T1000 (cell line): ENCODE results near the gene SCAMP5.

Experiments used
- DNase-seq: peaks from one replicate; lab custom pipeline; 2025; ENCODE audit warnings: mixed read lengths; lab: John Stamatoyannopoulos, UW

Gene SCAMP5

DNA sequence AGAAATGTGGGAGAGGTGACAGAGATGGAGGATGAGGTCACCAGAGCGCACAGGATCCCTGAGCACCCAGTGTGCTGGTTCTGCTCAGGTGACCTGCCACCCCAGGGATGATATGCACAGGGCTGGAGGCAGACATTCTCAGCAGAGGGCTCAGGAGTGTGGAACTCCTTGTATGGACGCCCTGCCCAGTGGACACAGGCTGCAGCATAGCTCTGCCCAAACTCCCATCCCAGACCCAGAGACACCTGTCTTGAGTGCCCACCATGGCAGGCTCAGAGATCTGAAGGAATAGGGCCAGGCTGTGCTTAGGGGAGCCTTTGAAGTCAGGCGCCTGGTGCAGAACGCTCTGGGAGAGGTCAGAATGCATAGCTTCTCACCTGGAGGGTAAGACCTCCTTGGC, 75.3 kb downstream of the SCAMP5 start:
- no peak for DNase-seq
